HK-2 (cell line): ENCODE results near the gene BAAT.
"Not testable (repeated sequence)": the region's sequence is repeated elsewhere in the genome, so short reads cannot be mapped to it uniquely, and the experiment has no call there.

Source experiments
- DNase-seq: peaks from one replicate; pipeline ENCODE4 v3.0.0-alpha.2; 2018; ENCODE audit not compliant: unreplicated experiment

Gene BAAT

GRCh38 chr9:101384873-101385536 is at the start of gene BAAT:
Gene BAAT (minus strand): TSS chr9:101385006. CDS start chr9:101371404, 13,602 bp downstream.
- DNase-seq = not testable (repeated sequence)

- no peak for DNase-seq
Observed at GRCh38 chr9:101433229-101433628, 48.4 kb upstream of the BAAT start.

- DNase-seq = no peak
Observed at GRCh38 chr9:101432740-101433139, 47.9 kb upstream of the BAAT start.

- DNase-seq = no peak
Observed at GRCh38 chr9:101432171-101432570, 47.4 kb upstream of the BAAT start.

- no peak for DNase-seq
Observed at GRCh38 chr9:101429736-101430135, 44.9 kb upstream of the BAAT start.

- DNase-seq = no peak
Observed at GRCh38 chr9:101428909-101429308, 44.1 kb upstream of the BAAT start.

- no peak for DNase-seq
Observed at GRCh38 chr9:101427957-101428655, 43.3 kb upstream of the BAAT start.

GRCh38 chr9:101427358-101427757 is 42.6 kb upstream of the BAAT start:
- DNase-seq = no peak

GRCh38 chr9:101421653-101422065 is 36.9 kb upstream of the BAAT start:
- DNase-seq = no peak

- DNase-seq = no peak
Observed at GRCh38 chr9:101419863-101420262, 35.1 kb upstream of the BAAT start.

GRCh38 chr9:101418518-101419430 is 34.0 kb upstream of the BAAT start:
- no peak for DNase-seq

- no peak for DNase-seq
Observed at GRCh38 chr9:101417977-101418376, 33.2 kb upstream of the BAAT start.

GRCh38 chr9:101417389-101417788 is 32.6 kb upstream of the BAAT start:
- DNase-seq = no peak

- DNase-seq = no peak
Observed at GRCh38 chr9:101415578-101415977, 30.8 kb upstream of the BAAT start.

GRCh38 chr9:101414839-101415238 is 30.0 kb upstream of the BAAT start:
- no peak for DNase-seq

- DNase-seq = no peak
Observed at GRCh38 chr9:101409079-101409477, 24.3 kb upstream of the BAAT start.

- no peak for DNase-seq
Observed at GRCh38 chr9:101408374-101409078, 23.7 kb upstream of the BAAT start.

GRCh38 chr9:101403516-101404285 is 18.9 kb upstream of the BAAT start:
- DNase-seq = no peak

GRCh38 chr9:101400120-101400519 is 15.3 kb upstream of the BAAT start:
- DNase-seq = no peak

GRCh38 chr9:101399643-101399970 is 14.8 kb upstream of the BAAT start:
- no peak for DNase-seq
